SK-N-SH (cell line): ENCODE measurements around the gene HK2. TPM values are rescaled to one million over a fixed set of nuclear protein-coding genes. Genes with fewer than 3 reads are reported as not detected.

Source experiments
- CTCF ChIA-PET: fragments of 300-600, 350-600 bp; formaldehyde crosslinking; extraction: SDS; loops from one replicate; lab custom pipeline; 2021; lab: Yijun Ruan, JAX
- POLR2A ChIA-PET: fragments of 350-600 bp; sonication (Branson Sonifier 250); formaldehyde crosslinking; extraction: SDS; loops from one replicate; lab custom pipeline; 2020; ENCODE audit warnings: antibody characterized with exemption, inconsistent platforms; lab: Yijun Ruan, JAX
- DNase-seq: peaks from one replicate; pipeline ENCODE4 v3.0.0; 2012
- H2AFZ ChIP-seq: fragments of 200-600 bp; sonication (generic); 2 replicates; pipeline ENCODE4 v1.8.1; 2016; ENCODE audit warnings: antibody characterized with exemption, mild to moderate bottlenecking, low read depth
- H3F3A ChIP-seq: fragments of 200-600 bp; sonication (generic); replicated peaks from 2 replicates; pipeline ENCODE3; 2016; ENCODE audit warnings: antibody characterized with exemption, mild to moderate bottlenecking; ENCODE audit not compliant: insufficient read depth
- H3K27ac ChIP-seq, 2 experiments: fragments of 200-500 bp in 1 of 2; fragments of 200-600 bp in 1 of 2; sonication (Bioruptor generic) in 1 of 2; sonication (generic), shearing (Covaris generic) in 1 of 2; 2 replicates each; pipeline versions ENCODE4 v1.5.1 to v1.6.1; 2014 to 2016; ENCODE audit warnings: low read depth in 2 of 2, inconsistent platforms in 1 of 2, low read length in 1 of 2, mild to moderate bottlenecking in 1 of 2, mixed read lengths in 1 of 2
- H3K27me3 ChIP-seq: fragments of 200-600 bp; sonication (generic), shearing (Covaris generic); 2 replicates; pipeline ENCODE4 v1.6.1; 2016; ENCODE audit warnings: mixed run types; ENCODE audit not compliant: insufficient read depth
- H3K36me3 ChIP-seq, 2 experiments: fragments of 200-500 bp in 1 of 2; fragments of 200-600 bp in 1 of 2; sonication (Bioruptor generic) in 1 of 2; sonication (generic) in 1 of 2; replicated peaks in 1 of 2; 2 replicates each; pipeline versions ENCODE3 to v1.5.1; 2014 to 2016; ENCODE audit warnings: low read length in 1 of 2, mild to moderate bottlenecking in 1 of 2; ENCODE audit not compliant: insufficient read depth in 2 of 2, control insufficient read depth in 1 of 2
- H3K4me1 ChIP-seq, 2 experiments: fragments of 200-500 bp in 1 of 2; fragments of 200-600 bp in 1 of 2; sonication (Bioruptor generic) in 1 of 2; sonication (generic), shearing (Covaris generic) in 1 of 2; 2 replicates each; pipeline versions ENCODE4 v1.5.1 to v1.6.1; 2014 to 2016; ENCODE audit warnings: low read depth in 1 of 2, low read length in 1 of 2, mixed run types in 1 of 2; ENCODE audit not compliant: insufficient read depth in 2 of 2, control insufficient read depth in 1 of 2
- H3K4me2 ChIP-seq: fragments of 200-600 bp; sonication (generic), shearing (Covaris generic); 2 replicates; pipeline ENCODE4 v1.6.1; 2017; ENCODE audit warnings: mixed run types
- H3K4me3 ChIP-seq, 2 experiments: fragments of 200-500 bp in 1 of 2; fragments of 200-600 bp in 1 of 2; sonication (Bioruptor generic) in 1 of 2; sonication (generic), shearing (Covaris generic) in 1 of 2; 2 replicates each; pipeline versions ENCODE4 v1.5.1 to v1.8.1; 2014 to 2016; ENCODE audit warnings: low read depth in 2 of 2, inconsistent platforms in 1 of 2, low read length in 1 of 2, mild to moderate bottlenecking in 1 of 2, mixed read lengths in 1 of 2, moderate library complexity in 1 of 2
- H3K79me2 ChIP-seq: fragments of 200-600 bp; sonication (generic); 2 replicates; pipeline ENCODE4 v1.8.1; 2017; ENCODE audit warnings: mild to moderate bottlenecking; ENCODE audit not compliant: insufficient read depth
- H3K9ac ChIP-seq: fragments of 200-600 bp; sonication (generic); 2 replicates; pipeline ENCODE4 v1.6.1; 2017; ENCODE audit warnings: mixed run types
- H3K9me2 ChIP-seq: fragments of 200-600 bp; sonication (generic); 2 replicates; pipeline ENCODE4 v1.6.1; 2017; ENCODE audit warnings: mixed run types
- H3K9me3 ChIP-seq: fragments of 200-600 bp; sonication (generic); 2 replicates; pipeline ENCODE4 v1.6.1; 2017; ENCODE audit warnings: mixed run types, mild to moderate bottlenecking, moderate library complexity
- H4K20me1 ChIP-seq: fragments of 200-600 bp; sonication (generic); 2 replicates; pipeline ENCODE4 v1.6.1; 2017; ENCODE audit warnings: mild to moderate bottlenecking, mixed run types; ENCODE audit not compliant: insufficient read depth
- ELF1 ChIP-seq: IDR thresholded peaks from 2 replicates; pipeline ENCODE4 v1.4.0; 2012
- EP300 ChIP-seq, 2 experiments: IDR thresholded peaks; 2 replicates each; pipeline versions ENCODE4 v1.4.0 to v1.6.1; 2012; ENCODE audit warnings: borderline replicate concordance in 1 of 2, low read depth in 1 of 2, low read length in 1 of 2
- EZH2phosphoT487 ChIP-seq: fragments of 200-600 bp; sonication (generic); IDR thresholded peaks from 2 replicates; pipeline ENCODE4 v1.6.1; 2017; ENCODE audit warnings: low read depth, mixed run types, mild to moderate bottlenecking, antibody characterized with exemption, moderate library complexity, borderline replicate concordance
- FOSL2 ChIP-seq: IDR thresholded peaks from 2 replicates; pipeline ENCODE4 v1.4.0; 2012; ENCODE audit warnings: low read depth, mild to moderate bottlenecking, moderate library complexity, borderline replicate concordance
- FOXJ3 ChIP-seq: sonication (generic); formaldehyde crosslinking; IDR thresholded peaks from 2 replicates; pipeline ENCODE4 v1.5.1; 2020; ENCODE audit warnings: mild to moderate bottlenecking, missing genetic modification reagents
- GABPA ChIP-seq: IDR thresholded peaks from 2 replicates; pipeline ENCODE4 v1.4.0; 2012; ENCODE audit warnings: low read depth, mild to moderate bottlenecking
- JUND ChIP-seq: IDR thresholded peaks from 2 replicates; pipeline ENCODE4 v1.4.0; 2012
- MXI1 ChIP-seq: IDR thresholded peaks from 2 replicates; pipeline ENCODE4 v1.6.1; 2012; ENCODE audit warnings: mild to moderate bottlenecking, low read depth, low read length, improper control_type of control experiment
- NRF1 ChIP-seq: IDR thresholded peaks from 2 replicates; pipeline ENCODE4 v1.6.1; 2012; ENCODE audit warnings: low read depth, mild to moderate bottlenecking, low read length
- POLR2AphosphoS5 ChIP-seq: IDR thresholded peaks from 2 replicates; pipeline ENCODE4 v1.6.1; 2012; ENCODE audit warnings: low read depth, low read length
- REST ChIP-seq: IDR thresholded peaks from 2 replicates; pipeline ENCODE4 v1.6.1; 2012; ENCODE audit warnings: mild to moderate bottlenecking, low read depth, low read length, moderate library complexity
- RXRA ChIP-seq: IDR thresholded peaks from 2 replicates; pipeline ENCODE4 v1.4.0; 2012; ENCODE audit warnings: low read depth, mild to moderate bottlenecking, borderline replicate concordance
- SIN3A ChIP-seq: IDR thresholded peaks from 2 replicates; pipeline ENCODE4 v1.6.1; 2012; ENCODE audit warnings: low read depth, mild to moderate bottlenecking, low read length, moderate library complexity, borderline replicate concordance
- SMC3 ChIP-seq: IDR thresholded peaks from 2 replicates; pipeline ENCODE4 v1.6.1; 2012; ENCODE audit warnings: low read depth, low read length, improper control_type of control experiment
- TCF12 ChIP-seq: IDR thresholded peaks from 2 replicates; pipeline ENCODE4 v1.4.0; 2012
- TEAD4 ChIP-seq: IDR thresholded peaks from 2 replicates; pipeline ENCODE4 v1.4.0; 2012; ENCODE audit warnings: mild to moderate bottlenecking, borderline replicate concordance; ENCODE audit not compliant: insufficient read depth
- YY1 ChIP-seq: IDR thresholded peaks from 2 replicates; pipeline ENCODE4 v1.4.0; 2012; ENCODE audit warnings: low read depth, mild to moderate bottlenecking
- ZBTB33 ChIP-seq: IDR thresholded peaks from 2 replicates; pipeline ENCODE4 v1.4.0; 2012; ENCODE audit warnings: low read depth, borderline replicate concordance
- WGBS: methylation state at CpG from one replicate; pipeline ENCODE4 v1.1.6; 2017; ENCODE audit warnings: low lambda C conversion rate; 5-methylcytosine and 5-hydroxymethylcytosine counted together
- polyA plus RNA-seq, 3 experiments: library from polyadenylated mRNA; depleted of rRNA; stranded (reverse); fragments of >200 nt; gene quantifications; 2 replicates each; pipeline ENCODE4 v1.2.3, GENCODE V29; 2012
- TF ChIP-seq, protein P1 (sequence below): IDR thresholded peaks from 2 replicates; pipeline ENCODE4 v1.4.0; 2012; ENCODE audit warnings: low read depth, borderline replicate concordance
- TF ChIP-seq, protein P2 (sequence below): fragments of 200-600 bp; sonication (generic); IDR thresholded peaks from 2 replicates; pipeline ENCODE4 v1.6.1; 2017; ENCODE audit warnings: antibody characterized with exemption, mild to moderate bottlenecking, moderate library complexity

The HK2 gene
- polyA plus RNA-seq, 1 of the 3 experiments (the other 2 are of a cell fraction) = 13.5 TPM

GRCh38 chr2:74806920-74807319, 27.0 kb upstream of the HK2 start:
- Histone ChIP-seq H3K9me3 (no peaks in the 10 kb centered on the region), H3K4me2 (no peak overlapping the region), H3K27me3 (no peaks in the 10 kb centered on the region; the same call in 1 of the 2 replicates), H3K4me3 (no peak overlapping the region), H3K36me3 (no peaks in the 10 kb centered on the region), H3K4me1 (no peaks in the 10 kb centered on the region), H3K27ac (no peak overlapping the region), H3K9me2 (no peaks in the 10 kb centered on the region), H4K20me1 (no peaks in the 10 kb centered on the region), H3K9ac (no peak overlapping the region), H3K79me2 (no peaks in the 10 kb centered on the region), H3F3A (no peaks in the 10 kb centered on the region), H2AFZ (no peak overlapping the region)
- ChIA-PET POLR2A (no interaction called here), CTCF (no interaction called here)
- no peak for TF ChIP-seq POLR2AphosphoS5
- TF ChIP-seq EZH2phosphoT487 = no peak
- TF ChIP-seq TCF12 = no peak
- no peak for TF ChIP-seq GABPA
- TF ChIP-seq, protein P1, sequence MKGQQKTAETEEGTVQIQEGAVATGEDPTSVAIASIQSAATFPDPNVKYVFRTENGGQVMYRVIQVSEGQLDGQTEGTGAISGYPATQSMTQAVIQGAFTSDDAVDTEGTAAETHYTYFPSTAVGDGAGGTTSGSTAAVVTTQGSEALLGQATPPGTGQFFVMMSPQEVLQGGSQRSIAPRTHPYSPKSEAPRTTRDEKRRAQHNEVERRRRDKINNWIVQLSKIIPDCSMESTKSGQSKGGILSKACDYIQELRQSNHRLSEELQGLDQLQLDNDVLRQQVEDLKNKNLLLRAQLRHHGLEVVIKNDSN = no peak
- TF ChIP-seq EP300 (IDR thresholded peaks at IDR 0.05; ENCODE audit: borderline replicate concordance in 1 of 2, low read depth in 1 of 2, low read length in 1 of 2) = no peak
- TF ChIP-seq NRF1 = no peak
- TF ChIP-seq JUND = no peak
- no peak for TF ChIP-seq ELF1
- TF ChIP-seq RXRA = no peak
- no peak for TF ChIP-seq SMC3
- TF ChIP-seq REST = no peak
- no peak for TF ChIP-seq TEAD4
- no peak for TF ChIP-seq SIN3A
- no peak for TF ChIP-seq FOSL2
- no peak for TF ChIP-seq YY1
- no peak for TF ChIP-seq FOXJ3 (CRISPR knock-in tag)
- TF ChIP-seq ZBTB33 = no peak
- no peak for TF ChIP-seq MXI1
- TF ChIP-seq, protein P2, sequence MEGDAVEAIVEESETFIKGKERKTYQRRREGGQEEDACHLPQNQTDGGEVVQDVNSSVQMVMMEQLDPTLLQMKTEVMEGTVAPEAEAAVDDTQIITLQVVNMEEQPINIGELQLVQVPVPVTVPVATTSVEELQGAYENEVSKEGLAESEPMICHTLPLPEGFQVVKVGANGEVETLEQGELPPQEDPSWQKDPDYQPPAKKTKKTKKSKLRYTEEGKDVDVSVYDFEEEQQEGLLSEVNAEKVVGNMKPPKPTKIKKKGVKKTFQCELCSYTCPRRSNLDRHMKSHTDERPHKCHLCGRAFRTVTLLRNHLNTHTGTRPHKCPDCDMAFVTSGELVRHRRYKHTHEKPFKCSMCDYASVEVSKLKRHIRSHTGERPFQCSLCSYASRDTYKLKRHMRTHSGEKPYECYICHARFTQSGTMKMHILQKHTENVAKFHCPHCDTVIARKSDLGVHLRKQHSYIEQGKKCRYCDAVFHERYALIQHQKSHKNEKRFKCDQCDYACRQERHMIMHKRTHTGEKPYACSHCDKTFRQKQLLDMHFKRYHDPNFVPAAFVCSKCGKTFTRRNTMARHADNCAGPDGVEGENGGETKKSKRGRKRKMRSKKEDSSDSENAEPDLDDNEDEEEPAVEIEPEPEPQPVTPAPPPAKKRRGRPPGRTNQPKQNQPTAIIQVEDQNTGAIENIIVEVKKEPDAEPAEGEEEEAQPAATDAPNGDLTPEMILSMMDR = no peak
- DNase-seq = no peak
- whole genome bisulfite sequencing = 81% methylated on average over 6 of the region's 6 CpGs
